Activated CD8-positive, alpha-beta T cell treated with anti-CD3 and anti-CD28 coated beads, Interleukin-2, amount 10 ng/mL, durations not matched to agents 7 days and 5 days (primary cell): Measurements from ENCODE around the gene CRMP1. TPM values are rescaled to one million over a fixed set of nuclear protein-coding genes. Genes with fewer than 3 reads are reported as not detected.

ENCODE experiments used
- ATAC-seq: fragments of 150-1000 bp; cut with Tn5 transposase; one replicate; pipeline ENCODE4 v1.10.0; 2021; ENCODE audit warnings: moderate library complexity
- CTCF ChIA-PET: fragments of 350-600 bp; sonication (Branson Sonifier 250); formaldehyde crosslinking; loops from one replicate; lab custom pipeline; 2021; ENCODE audit warnings: antibody characterized with exemption; lab: Charles Lee
- POLR2A ChIA-PET: fragments of 350-600 bp; sonication (Branson Sonifier 250); formaldehyde crosslinking; loops from one replicate; lab custom pipeline; 2021; ENCODE audit warnings: antibody characterized with exemption; lab: Charles Lee
- DNase-seq: peaks from one replicate; pipeline ENCODE4 v3.0.0-alpha.2; 2020
- H3K27ac Mint-ChIP-seq: one replicate; pipeline ENCODE4 v1.8.0; 2021; ENCODE audit warnings: mild to moderate bottlenecking, mixed read lengths
- H3K27me3 Mint-ChIP-seq: one replicate; pipeline ENCODE4 v1.8.0; 2021; ENCODE audit warnings: low read depth, mixed read lengths
- H3K36me3 Mint-ChIP-seq: one replicate; pipeline ENCODE4 v1.8.0; 2021; ENCODE audit warnings: low read depth, mixed read lengths
- H3K4me1 Mint-ChIP-seq: one replicate; pipeline ENCODE4 v1.8.0; 2021; ENCODE audit warnings: low read depth, mixed read lengths
- H3K4me3 Mint-ChIP-seq: one replicate; pipeline ENCODE4 v1.8.0; 2021; ENCODE audit warnings: mild to moderate bottlenecking, mixed read lengths
- H3K9me3 Mint-ChIP-seq: one replicate; pipeline ENCODE4 v1.8.0; 2022; ENCODE audit warnings: mixed read lengths; ENCODE audit not compliant: insufficient read depth
- total RNA-seq, 2 experiments: library from RNA; stranded (reverse); gene quantifications; one replicate each; pipeline ENCODE4 v1.2.3, GENCODE V29; 2021

CRMP1 gene
- total RNA-seq, 2 experiments from 2014 or later, result not detected

- DNase-seq (no peak), ATAC-seq (no peak)
- CTCF ChIA-PET, result no interaction called here
- Mint-ChIP-seq H3K4me3 (no peak overlapping the region), H3K9me3 (peaks cover 4% of the 10 kb centered on the region), H3K27ac (no peak overlapping the region), H3K27me3 (peaks cover 36% of the 10 kb centered on the region), H3K36me3 (peaks cover 3% of the 10 kb centered on the region), H3K4me1 (no peaks in the 10 kb centered on the region)
- POLR2A ChIA-PET, result no interaction called here
Measured at GRCh38 chr4:5895287-5895686, 2.4 kb upstream of the CRMP1 start.

GRCh38 chr4:5894266-5894665 lies 1.4 kb upstream of the CRMP1 start:
- ATAC-seq, result no peak
- Mint-ChIP-seq H3K4me3 (no peak overlapping the region), H3K4me1 (no peaks in the 10 kb centered on the region), H3K27me3 (peaks cover 44% of the 10 kb centered on the region), H3K36me3 (peaks cover 3% of the 10 kb centered on the region), H3K27ac (no peak overlapping the region), H3K9me3 (peaks cover 4% of the 10 kb centered on the region)
- no peak for DNase-seq
- ChIA-PET POLR2A (no interaction called here), CTCF (no interaction called here)

GRCh38 chr4:5893591-5893990 lies 705 bp upstream of the CRMP1 start:
- peaks cover 47% of the 10 kb centered on the region for H3K27me3 Mint-ChIP-seq
- no peak overlapping the region for H3K27ac Mint-ChIP-seq
- no peak for ATAC-seq
- peaks cover 4% of the 10 kb centered on the region for H3K9me3 Mint-ChIP-seq
- DNase-seq, result no peak
- no peak overlapping the region for H3K4me3 Mint-ChIP-seq
- POLR2A ChIA-PET, result no interaction called here
- CTCF ChIA-PET, result no interaction called here
- peaks cover 3% of the 10 kb centered on the region for H3K4me1 Mint-ChIP-seq
- peaks cover 3% of the 10 kb centered on the region for H3K36me3 Mint-ChIP-seq

DNA sequence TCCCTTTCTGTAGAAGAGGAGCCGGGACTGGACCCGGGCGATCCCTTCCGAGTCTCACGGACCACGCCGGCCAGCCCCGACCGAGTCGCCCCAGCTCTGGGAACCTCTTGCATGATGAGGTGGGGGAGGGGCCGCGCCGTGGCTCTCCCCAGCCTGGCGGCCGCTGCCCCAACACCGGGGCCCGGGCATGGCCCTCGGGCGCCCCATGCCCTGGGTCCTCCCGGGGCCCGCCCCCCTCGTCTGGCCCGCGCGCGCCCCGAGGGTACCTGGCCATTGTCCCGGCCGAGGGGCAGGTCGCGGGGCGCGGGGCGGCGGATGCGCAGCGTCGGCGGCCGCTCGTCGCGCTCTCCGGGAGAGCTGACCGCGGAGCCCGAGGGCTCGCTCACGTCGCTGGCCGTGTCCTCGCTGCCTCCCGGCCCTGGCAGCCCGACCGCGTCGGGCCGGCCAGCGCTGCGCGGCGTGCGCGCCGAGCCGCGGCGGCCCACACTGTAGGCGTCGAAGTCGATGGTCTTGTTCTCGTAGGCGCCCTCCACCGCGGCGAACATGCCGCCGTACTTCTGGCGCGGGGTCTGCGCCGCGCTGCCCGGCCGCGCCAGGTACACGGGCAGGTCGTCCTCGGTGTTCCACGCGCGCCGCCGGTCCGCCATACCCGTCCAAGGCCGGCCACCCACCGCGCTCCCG lies 423 bp downstream of the CRMP1 start:
- no peak overlapping the region for H3K4me3 Mint-ChIP-seq
- peaks cover 4% of the 10 kb centered on the region for H3K9me3 Mint-ChIP-seq
- ChIA-PET POLR2A (interaction anchor here (0.7 kb wide), 1 partner anchor 10 kb away, joined by 3 read pairs; no protein-coding TSS in a partner anchor), CTCF (no interaction called here)
- peaks cover 48% of the 10 kb centered on the region for H3K27me3 Mint-ChIP-seq
- H3K27ac Mint-ChIP-seq, result no peak overlapping the region
- H3K4me1 Mint-ChIP-seq, result peaks cover 3% of the 10 kb centered on the region
- ATAC-seq (no peak), DNase-seq (no peak)
- peaks cover 3% of the 10 kb centered on the region for H3K36me3 Mint-ChIP-seq

- DNase-seq (no peak), ATAC-seq (no peak)
- Mint-ChIP-seq H3K4me1 (peaks cover 7% of the 10 kb centered on the region), H3K27me3 (peaks cover 53% of the 10 kb centered on the region), H3K27ac (no peak overlapping the region), H3K36me3 (peaks cover 3% of the 10 kb centered on the region), H3K4me3 (no peak overlapping the region), H3K9me3 (peaks cover 4% of the 10 kb centered on the region)
- ChIA-PET POLR2A (no interaction called here), CTCF (no interaction called here)
Measured at GRCh38 chr4:5891563-5892322, 1.1 kb downstream of the CRMP1 start.

DNA sequence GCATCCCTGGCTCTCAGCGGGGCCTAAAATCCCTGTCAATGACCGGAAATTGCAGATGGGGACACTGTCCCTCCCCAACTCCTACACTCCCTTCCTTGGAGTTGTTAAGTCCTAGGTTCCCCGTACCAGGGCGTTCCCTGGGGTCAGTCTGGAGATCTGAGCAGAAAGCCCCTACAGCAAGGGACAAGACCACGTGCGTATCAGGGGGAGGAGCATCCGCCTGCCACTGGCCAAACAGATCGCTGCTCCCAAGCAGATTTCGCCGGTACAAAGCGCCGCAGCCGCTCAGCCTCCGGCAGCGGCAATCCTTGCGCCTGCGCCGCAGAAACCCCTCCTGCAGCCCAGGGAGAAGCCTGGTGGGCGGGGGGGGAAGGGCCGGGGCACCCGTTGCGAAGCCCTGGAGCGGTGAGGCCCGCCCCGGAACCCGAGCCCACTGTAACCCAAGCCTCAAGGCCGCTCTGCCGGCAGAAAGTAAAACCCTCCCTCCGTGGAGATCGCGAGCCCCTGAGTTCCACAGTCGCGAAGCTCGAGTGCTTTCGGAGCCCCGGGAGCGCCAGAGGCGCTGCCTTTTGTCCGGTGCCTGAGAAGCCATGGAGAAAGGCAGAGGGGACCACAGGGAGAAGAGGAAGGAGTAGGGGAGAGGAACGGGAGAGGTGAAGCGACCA lies 2.7 kb downstream of the CRMP1 start:
- DNase-seq (no peak), ATAC-seq (no peak)
- Mint-ChIP-seq H3K27me3 (peaks cover 61% of the 10 kb centered on the region), H3K4me1 (peaks cover 7% of the 10 kb centered on the region), H3K4me3 (peak overlapping the region; percentile 25), H3K36me3 (peaks cover 3% of the 10 kb centered on the region), H3K9me3 (peaks cover 4% of the 10 kb centered on the region), H3K27ac (no peak overlapping the region)
- ChIA-PET POLR2A (no interaction called here), CTCF (no interaction called here)

GRCh38 chr4:5889002-5889696 lies 3.7 kb downstream of the CRMP1 start:
- Mint-ChIP-seq H3K9me3 (peaks cover 4% of the 10 kb centered on the region), H3K4me1 (peaks cover 7% of the 10 kb centered on the region), H3K27ac (no peak overlapping the region), H3K27me3 (peaks cover 59% of the 10 kb centered on the region), H3K36me3 (peaks cover 3% of the 10 kb centered on the region), H3K4me3 (peak overlapping the region; percentile 10)
- DNase-seq, result no peak
- no peak for ATAC-seq
- CTCF ChIA-PET, result no interaction called here
- POLR2A ChIA-PET, result no interaction called here

DNA sequence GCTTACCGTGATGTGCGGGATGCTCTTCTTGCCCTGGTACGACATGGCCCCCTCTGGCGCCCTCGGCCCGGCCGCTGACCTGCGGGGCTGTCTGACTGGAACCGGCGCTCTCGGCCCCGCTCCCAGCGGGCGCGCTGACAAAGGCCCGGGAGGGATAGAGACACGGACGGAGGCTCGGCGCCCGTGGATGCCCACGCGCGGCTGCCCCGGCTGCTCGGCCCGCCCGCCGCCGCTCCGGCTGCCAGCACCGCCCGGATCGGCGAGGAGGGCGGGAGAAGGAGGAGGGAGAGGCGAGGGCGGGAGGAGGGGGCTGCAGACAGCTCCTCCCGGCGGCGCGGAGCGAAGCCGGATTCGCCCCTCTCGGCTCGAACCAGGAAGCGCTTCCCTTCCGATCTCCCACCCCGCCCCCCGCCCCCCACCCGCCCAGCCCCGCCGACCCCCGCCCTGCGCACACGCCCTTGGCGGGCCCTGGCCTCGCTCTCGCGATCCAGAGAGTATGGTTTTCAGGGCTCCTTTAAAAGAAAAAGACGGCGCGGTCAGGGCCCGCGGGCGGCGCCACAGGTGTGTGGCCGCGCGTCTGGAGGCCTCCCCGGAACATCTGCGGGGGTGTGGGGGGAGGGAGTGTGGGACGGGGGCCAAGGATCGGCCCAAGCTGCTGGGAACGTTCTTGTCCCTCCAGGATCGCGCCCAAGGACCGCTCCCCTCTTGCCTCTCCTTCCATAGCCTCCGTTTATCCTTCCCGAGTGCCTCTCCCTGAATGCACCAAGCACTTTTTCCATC lies 4.5 kb downstream of the CRMP1 start:
- H3K27me3 Mint-ChIP-seq, result peaks cover 54% of the 10 kb centered on the region

DNA sequence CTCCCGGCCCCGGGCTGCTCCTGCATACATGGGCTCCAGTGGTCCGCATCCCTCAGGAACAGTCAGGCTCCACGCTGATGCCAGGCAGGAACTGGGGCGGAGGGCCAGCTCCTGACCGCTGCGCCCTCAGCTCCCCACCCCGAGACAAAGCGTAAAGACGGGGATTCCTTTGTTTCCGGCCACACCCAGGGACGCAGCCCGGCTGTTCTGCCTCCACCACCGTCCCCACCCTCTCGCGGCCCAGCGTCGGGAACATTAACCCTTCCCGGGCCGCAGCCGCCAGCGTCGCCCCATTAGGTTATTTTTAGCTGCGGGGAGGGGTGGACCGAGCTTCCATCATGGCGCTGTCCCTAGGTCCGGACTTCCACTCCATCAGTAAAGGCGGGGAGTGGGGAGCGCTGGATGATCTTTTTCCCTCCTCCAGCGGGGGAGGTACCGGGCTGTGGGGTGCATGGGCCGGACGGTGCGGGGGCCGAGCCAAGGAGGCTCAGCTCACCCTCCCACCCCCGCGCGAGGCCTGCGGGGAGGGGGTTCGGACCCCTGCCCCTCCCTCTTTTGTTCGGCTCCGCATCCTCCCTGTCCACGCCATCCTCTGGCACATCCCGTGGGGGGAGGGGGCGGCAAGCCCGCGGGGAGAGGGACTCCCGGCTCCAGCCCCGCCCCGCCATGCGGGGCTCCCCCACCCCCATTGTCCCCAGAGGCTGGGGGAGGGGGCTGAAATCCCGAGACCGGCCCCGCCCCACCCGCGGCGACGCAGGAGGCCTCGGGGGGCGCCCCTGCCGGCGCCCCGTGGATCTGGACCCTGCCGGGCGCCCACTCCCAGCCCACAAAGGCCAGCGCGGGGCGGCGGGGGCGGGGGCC lies 5.3 kb downstream of the CRMP1 start:
- Mint-ChIP-seq H3K9me3 (peaks cover 4% of the 10 kb centered on the region), H3K4me1 (peaks cover 7% of the 10 kb centered on the region), H3K27me3 (peaks cover 56% of the 10 kb centered on the region), H3K4me3 (no peak overlapping the region), H3K36me3 (no peaks in the 10 kb centered on the region), H3K27ac (no peak overlapping the region)
- ATAC-seq, result no peak
- no peak for DNase-seq
- ChIA-PET POLR2A (no interaction called here), CTCF (interaction anchor here (1.1 kb wide), 1 partner anchor 110 kb away, joined by 3 read pairs; no protein-coding TSS in a partner anchor)

More for the DNA sequence above, 4.5 kb downstream of the CRMP1 start:
- no peak for DNase-seq
- Mint-ChIP-seq H3K4me3 (peak overlapping the region; percentile 10), H3K27ac (no peak overlapping the region), H3K9me3 (peaks cover 4% of the 10 kb centered on the region), H3K4me1 (peaks cover 7% of the 10 kb centered on the region), H3K36me3 (peaks cover 2% of the 10 kb centered on the region)
- no peak for ATAC-seq
- ChIA-PET POLR2A (no interaction called here), CTCF (no interaction called here)

DNA sequence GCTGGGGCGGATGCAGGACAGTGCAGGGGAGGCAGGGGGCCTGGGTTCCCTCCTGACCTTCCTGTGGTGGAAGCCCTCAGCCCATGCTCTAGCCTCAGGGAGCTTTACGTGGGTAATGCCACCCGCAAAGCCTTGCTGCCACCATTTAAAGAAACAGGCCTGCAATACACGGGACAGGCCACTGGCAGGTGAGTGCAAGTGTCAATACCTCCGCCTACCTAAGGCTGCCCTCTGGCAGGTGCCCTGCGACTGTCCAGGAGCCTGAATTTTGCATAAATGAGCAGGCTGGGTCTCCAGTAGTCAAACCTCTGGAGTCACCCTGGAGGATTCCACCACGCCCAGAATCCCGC lies 5.9 kb downstream of the CRMP1 start:
- CTCF ChIA-PET, result interaction anchor here (1.1 kb wide), 1 partner anchor 111 kb away, joined by 3 read pairs; no protein-coding TSS in a partner anchor
- Mint-ChIP-seq H3K4me1 (peaks cover 7% of the 10 kb centered on the region), H3K9me3 (peaks cover 4% of the 10 kb centered on the region), H3K36me3 (no peaks in the 10 kb centered on the region), H3K4me3 (no peak overlapping the region), H3K27ac (no peak overlapping the region), H3K27me3 (peaks cover 57% of the 10 kb centered on the region)
- ATAC-seq (no peak), DNase-seq (no peak)
- POLR2A ChIA-PET, result no interaction called here
